Stomach smooth muscle (tissue), 2 donors: ENCODE measurements around the gene TM2D1.

ENCODE experiments used
- H3K27ac ChIP-seq: one replicate; pipeline ENCODE4 v1.7.0; 2013; ENCODE audit warnings: mild to moderate bottlenecking, low read length, inconsistent platforms
- H3K27me3 ChIP-seq, 2 donors: one replicate each; pipeline ENCODE4 v1.7.0; 2013; ENCODE audit warnings: low read length in 2 of 2; ENCODE audit not compliant: insufficient read depth in 2 of 2, control insufficient read depth in 1 of 2
- H3K36me3 ChIP-seq, 2 donors: one replicate each; pipeline ENCODE4 v1.7.0; 2013; ENCODE audit warnings: low read length in 2 of 2; ENCODE audit not compliant: control insufficient read depth in 2 of 2, insufficient read depth in 2 of 2
- H3K4me1 ChIP-seq: one replicate; pipeline ENCODE4 v1.7.0; 2013; ENCODE audit warnings: low read length; ENCODE audit not compliant: control insufficient read depth, insufficient read depth
- H3K4me3 ChIP-seq, 2 donors: one replicate each; pipeline ENCODE4 v1.7.0; 2013; ENCODE audit warnings: low read length in 2 of 2
- H3K9ac ChIP-seq, 2 donors: one replicate each; pipeline ENCODE4 v1.7.0; 2013; ENCODE audit warnings: low read length in 2 of 2, mild to moderate bottlenecking in 1 of 2
- H3K9me3 ChIP-seq, 2 donors: one replicate each; pipeline ENCODE4 v1.7.0; 2013; ENCODE audit warnings: low read length in 2 of 2; ENCODE audit not compliant: control insufficient read depth in 2 of 2
- donor health status: healthy.
- donor health status: Pancreatic carcinoma.

TM2D1 gene

GRCh38 chr1:61644303-61644702, 80.6 kb downstream of the TM2D1 start:
- H3K4me3 ChIP-seq, result no peak overlapping the region
- no peaks in the 10 kb centered on the region for H3K9me3 ChIP-seq
- peaks cover 15% of the 10 kb centered on the region for H3K4me1 ChIP-seq
- no peaks in the 10 kb centered on the region for H3K27me3 ChIP-seq
- no peaks in the 10 kb centered on the region for H3K36me3 ChIP-seq
- H3K9ac ChIP-seq, result no peak overlapping the region
- no peak overlapping the region for H3K27ac ChIP-seq

- H3K4me3 ChIP-seq, result no peak overlapping the region
- no peaks in the 10 kb centered on the region for H3K36me3 ChIP-seq
- H3K27me3 ChIP-seq, result no peaks in the 10 kb centered on the region
- H3K27ac ChIP-seq, result peak overlapping the region; percentile 87
- H3K4me1 ChIP-seq, result peaks cover 18% of the 10 kb centered on the region
- H3K9ac ChIP-seq, result peak overlapping the region in 1 of 2 donors; percentile 13
- H3K9me3 ChIP-seq, result no peaks in the 10 kb centered on the region
Observed at GRCh38 chr1:61642475-61643232, 82.3 kb downstream of the TM2D1 start.

GRCh38 chr1:61641578-61642336, 83.2 kb downstream of the TM2D1 start:
- no peaks in the 10 kb centered on the region for H3K27me3 ChIP-seq
- peak overlapping the region; percentile 87 for H3K27ac ChIP-seq
- peaks cover 18% of the 10 kb centered on the region for H3K4me1 ChIP-seq
- H3K9ac ChIP-seq, result peak overlapping the region in 1 of 2 donors; percentile 47
- H3K36me3 ChIP-seq, result no peaks in the 10 kb centered on the region
- no peaks in the 10 kb centered on the region for H3K9me3 ChIP-seq
- H3K4me3 ChIP-seq, result peak overlapping the region in 1 of 2 donors; percentile 54

GRCh38 chr1:61640531-61641530, 84.1 kb downstream of the TM2D1 start:
- Histone ChIP-seq H3K9me3 (no peaks in the 10 kb centered on the region), H3K27me3 (no peaks in the 10 kb centered on the region), H3K9ac (peak overlapping the region in 1 of 2 donors; percentile 47), H3K4me3 (peak overlapping the region in 1 of 2 donors; percentile 54), H3K4me1 (peaks cover 18% of the 10 kb centered on the region), H3K27ac (peak overlapping the region; percentile 87), H3K36me3 (no peaks in the 10 kb centered on the region)

GRCh38 chr1:61639608-61640336, 85.2 kb downstream of the TM2D1 start:
- H3K27ac ChIP-seq, result peak overlapping the region; percentile 87
- H3K9ac ChIP-seq, result peak overlapping the region in 1 of 2 donors; percentile 24

GRCh38 chr1:61638911-61639605, 85.9 kb downstream of the TM2D1 start:
- Histone ChIP-seq H3K9me3 (no peaks in the 10 kb centered on the region), H3K4me1 (peaks cover 18% of the 10 kb centered on the region), H3K27me3 (no peaks in the 10 kb centered on the region), H3K27ac (peak overlapping the region; percentile 87), H3K4me3 (no peak overlapping the region), H3K9ac (peak overlapping the region; percentile 3 to 7), H3K36me3 (no peaks in the 10 kb centered on the region)

More at GRCh38 chr1:61639608-61640336, 85.2 kb downstream of the TM2D1 start:
- Histone ChIP-seq H3K9me3 (no peaks in the 10 kb centered on the region), H3K4me3 (no peak overlapping the region), H3K4me1 (peaks cover 18% of the 10 kb centered on the region), H3K36me3 (no peaks in the 10 kb centered on the region), H3K27me3 (no peaks in the 10 kb centered on the region)

- Histone ChIP-seq H3K36me3 (no peaks in the 10 kb centered on the region), H3K4me1 (peaks cover 18% of the 10 kb centered on the region), H3K9ac (no peak overlapping the region), H3K27me3 (no peaks in the 10 kb centered on the region), H3K27ac (peak overlapping the region; percentile 87), H3K9me3 (no peaks in the 10 kb centered on the region), H3K4me3 (no peak overlapping the region)
Observed at GRCh38 chr1:61638296-61638695, 86.6 kb downstream of the TM2D1 start.

GRCh38 chr1:61637470-61637869, 87.5 kb downstream of the TM2D1 start:
- Histone ChIP-seq H3K9me3 (no peaks in the 10 kb centered on the region), H3K4me1 (peaks cover 18% of the 10 kb centered on the region), H3K27me3 (no peaks in the 10 kb centered on the region), H3K9ac (no peak overlapping the region), H3K36me3 (no peaks in the 10 kb centered on the region), H3K27ac (peak overlapping the region; percentile 87), H3K4me3 (no peak overlapping the region)

GRCh38 chr1:61636814-61637213, 88.1 kb downstream of the TM2D1 start:
- no peaks in the 10 kb centered on the region for H3K36me3 ChIP-seq
- no peaks in the 10 kb centered on the region for H3K9me3 ChIP-seq
- no peaks in the 10 kb centered on the region for H3K27me3 ChIP-seq
- no peak overlapping the region for H3K9ac ChIP-seq
- peaks cover 18% of the 10 kb centered on the region for H3K4me1 ChIP-seq
- H3K27ac ChIP-seq, result no peak overlapping the region
- H3K4me3 ChIP-seq, result no peak overlapping the region
